Activated T-cell treated with anti-CD3 and anti-CD28 coated beads, Interleukin-2, amount 50 U/mL, for 24 hours (primary cell): Measurements from ENCODE around the gene IGFLR1.
"Not testable (repeated sequence)": the region's sequence is repeated elsewhere in the genome, so short reads cannot be mapped to it uniquely, and the experiment has no call there.

ENCODE experiments used
- DNase-seq: peaks from one replicate; pipeline ENCODE4 v3.0.0-alpha.2; 2020
- H3K27ac Mint-ChIP-seq: 2 replicates; pipeline ENCODE4 v1.8.0; 2020; ENCODE audit warnings: mild to moderate bottlenecking, mixed read lengths
- H3K27me3 Mint-ChIP-seq: 2 replicates; pipeline ENCODE4 v1.8.0; 2020; ENCODE audit warnings: mixed read lengths
- H3K36me3 Mint-ChIP-seq: 2 replicates; pipeline ENCODE4 v1.8.0; 2020; ENCODE audit warnings: low read depth, mixed read lengths
- H3K4me1 Mint-ChIP-seq: 2 replicates; pipeline ENCODE4 v1.8.0; 2020; ENCODE audit warnings: low read depth, mixed read lengths
- H3K4me3 Mint-ChIP-seq: 2 replicates; pipeline ENCODE4 v1.8.0; 2020; ENCODE audit warnings: mild to moderate bottlenecking, moderate library complexity, mixed read lengths
- H3K9me3 Mint-ChIP-seq: 2 replicates; pipeline ENCODE4 v1.8.0; 2020; ENCODE audit warnings: mixed read lengths

The IGFLR1 gene

GRCh38 chr19:35731353-35731752, 10.9 kb downstream of the IGFLR1 start:
- H3K27ac Mint-ChIP-seq, result peak overlapping the region; percentile 38
- H3K4me1 Mint-ChIP-seq, result peaks cover 5% of the 10 kb centered on the region

GRCh38 chr19:35730326-35730725, 11.9 kb downstream of the IGFLR1 start:
- H3K36me3 Mint-ChIP-seq, result peaks cover 96% of the 10 kb centered on the region
- no peak for DNase-seq
- H3K27me3 Mint-ChIP-seq, result no peaks in the 10 kb centered on the region
- no peak overlapping the region for H3K4me3 Mint-ChIP-seq
- H3K27ac Mint-ChIP-seq, result peak overlapping the region; percentile 63
- H3K4me1 Mint-ChIP-seq, result peaks cover 2% of the 10 kb centered on the region
- no peaks in the 10 kb centered on the region for H3K9me3 Mint-ChIP-seq

More at GRCh38 chr19:35731353-35731752, 10.9 kb downstream of the IGFLR1 start:
- H3K4me3 Mint-ChIP-seq, result no peak overlapping the region
- H3K36me3 Mint-ChIP-seq, result peaks cover 96% of the 10 kb centered on the region
- DNase-seq, result no peak
- no peaks in the 10 kb centered on the region for H3K27me3 Mint-ChIP-seq
- H3K9me3 Mint-ChIP-seq, result no peaks in the 10 kb centered on the region

GRCh38 chr19:35729763-35730162, 12.5 kb downstream of the IGFLR1 start:
- Mint-ChIP-seq H3K4me1 (peaks cover under 1% of the 10 kb centered on the region), H3K27me3 (no peaks in the 10 kb centered on the region), H3K4me3 (no peak overlapping the region), H3K27ac (peak overlapping the region; percentile 63), H3K9me3 (no peaks in the 10 kb centered on the region), H3K36me3 (peaks cover 96% of the 10 kb centered on the region)
- no peak for DNase-seq

GRCh38 chr19:35729021-35729420, 13.2 kb downstream of the IGFLR1 start:
- Mint-ChIP-seq H3K27me3 (no peaks in the 10 kb centered on the region), H3K9me3 (no peaks in the 10 kb centered on the region), H3K36me3 (peaks cover 96% of the 10 kb centered on the region), H3K4me1 (no peaks in the 10 kb centered on the region), H3K27ac (peak overlapping the region; percentile 18), H3K4me3 (no peak overlapping the region)
- no peak for DNase-seq

- H3K4me1 Mint-ChIP-seq, result no peaks in the 10 kb centered on the region
- H3K27me3 Mint-ChIP-seq, result no peaks in the 10 kb centered on the region
- peaks cover 95% of the 10 kb centered on the region for H3K36me3 Mint-ChIP-seq
- no peak overlapping the region for H3K4me3 Mint-ChIP-seq
- no peaks in the 10 kb centered on the region for H3K9me3 Mint-ChIP-seq
- H3K27ac Mint-ChIP-seq, result peak overlapping the region; percentile 70
- no peak for DNase-seq
Measured at GRCh38 chr19:35727956-35728706, 14.1 kb downstream of the IGFLR1 start.

GRCh38 chr19:35727053-35727955, 14.9 kb downstream of the IGFLR1 start:
- peaks cover 98% of the 10 kb centered on the region for H3K36me3 Mint-ChIP-seq
- H3K9me3 Mint-ChIP-seq, result no peaks in the 10 kb centered on the region
- peak overlapping the region; percentile 42 for H3K27ac Mint-ChIP-seq
- no peaks in the 10 kb centered on the region for H3K27me3 Mint-ChIP-seq
- DNase-seq, result no peak
- H3K4me3 Mint-ChIP-seq, result no peak overlapping the region
- peaks cover 4% of the 10 kb centered on the region for H3K4me1 Mint-ChIP-seq

GRCh38 chr19:35725216-35725861, 16.9 kb downstream of the IGFLR1 start:
- Mint-ChIP-seq H3K4me3 (no peak overlapping the region), H3K4me1 (peaks cover 14% of the 10 kb centered on the region), H3K27ac (peak overlapping the region; percentile 76), H3K27me3 (no peaks in the 10 kb centered on the region), H3K36me3 (peaks cover 95% of the 10 kb centered on the region), H3K9me3 (no peaks in the 10 kb centered on the region)
- no peak for DNase-seq

GRCh38 chr19:35724560-35724959, 17.7 kb downstream of the IGFLR1 start:
- Mint-ChIP-seq H3K27me3 (no peaks in the 10 kb centered on the region), H3K27ac (peak overlapping the region; percentile 76), H3K36me3 (peaks cover 95% of the 10 kb centered on the region), H3K9me3 (no peaks in the 10 kb centered on the region), H3K4me3 (no peak overlapping the region), H3K4me1 (peaks cover 19% of the 10 kb centered on the region)
- DNase-seq, result no peak

GRCh38 chr19:35724132-35724531, 18.1 kb downstream of the IGFLR1 start:
- H3K27me3 Mint-ChIP-seq, H3K9me3 Mint-ChIP-seq, H3K4me3 Mint-ChIP-seq, DNase-seq: not testable (repeated sequence)
- peaks cover 23% of the 10 kb centered on the region for H3K4me1 Mint-ChIP-seq
- peaks cover 95% of the 10 kb centered on the region for H3K36me3 Mint-ChIP-seq
- H3K27ac Mint-ChIP-seq, result peak overlapping the region; percentile 76

GRCh38 chr19:35723671-35724070, 18.6 kb downstream of the IGFLR1 start:
- Mint-ChIP-seq H3K4me1 (peaks cover 28% of the 10 kb centered on the region), H3K36me3 (peaks cover 94% of the 10 kb centered on the region)

GRCh38 chr19:35722897-35723296, 19.4 kb downstream of the IGFLR1 start:
- Mint-ChIP-seq H3K4me1 (peaks cover 28% of the 10 kb centered on the region), H3K36me3 (peaks cover 90% of the 10 kb centered on the region), H3K4me3 (no peak overlapping the region)

More at GRCh38 chr19:35723671-35724070, 18.6 kb downstream of the IGFLR1 start:
- no peaks in the 10 kb centered on the region for H3K9me3 Mint-ChIP-seq
- no peak for DNase-seq
- no peaks in the 10 kb centered on the region for H3K27me3 Mint-ChIP-seq
- H3K27ac Mint-ChIP-seq, result peak overlapping the region; percentile 76
- H3K4me3 Mint-ChIP-seq, result no peak overlapping the region

GRCh38 chr19:35722461-35722860, 19.8 kb downstream of the IGFLR1 start:
- H3K9me3 Mint-ChIP-seq, result no peaks in the 10 kb centered on the region
- peaks cover 85% of the 10 kb centered on the region for H3K36me3 Mint-ChIP-seq
- H3K4me3 Mint-ChIP-seq, result no peak overlapping the region
- no peaks in the 10 kb centered on the region for H3K27me3 Mint-ChIP-seq
- H3K27ac Mint-ChIP-seq, result peak overlapping the region; percentile 75
- no peak for DNase-seq
- peaks cover 28% of the 10 kb centered on the region for H3K4me1 Mint-ChIP-seq

More at GRCh38 chr19:35722897-35723296, 19.4 kb downstream of the IGFLR1 start:
- peak overlapping the region; percentile 65 for H3K27ac Mint-ChIP-seq
- DNase-seq, result no peak
- no peaks in the 10 kb centered on the region for H3K9me3 Mint-ChIP-seq
- H3K27me3 Mint-ChIP-seq, result no peaks in the 10 kb centered on the region

- Mint-ChIP-seq H3K27me3 (no peaks in the 10 kb centered on the region), H3K4me1 (peaks cover 31% of the 10 kb centered on the region), H3K4me3 (peak overlapping the region; percentile 42), H3K36me3 (peaks cover 82% of the 10 kb centered on the region), H3K27ac (peak overlapping the region; percentile 75), H3K9me3 (no peaks in the 10 kb centered on the region)
- DNase-seq, result no peak
Measured at GRCh38 chr19:35721374-35721773, 20.9 kb downstream of the IGFLR1 start.

- H3K27ac Mint-ChIP-seq, result peak overlapping the region; percentile 63
- H3K36me3 Mint-ChIP-seq, result peaks cover 82% of the 10 kb centered on the region
- H3K4me1 Mint-ChIP-seq, result peaks cover 34% of the 10 kb centered on the region
- peak overlapping the region; percentile 20 for H3K4me3 Mint-ChIP-seq
- H3K9me3 Mint-ChIP-seq, result no peaks in the 10 kb centered on the region
- DNase-seq, result no peak
- no peaks in the 10 kb centered on the region for H3K27me3 Mint-ChIP-seq
Measured at GRCh38 chr19:35720648-35721047, 21.6 kb downstream of the IGFLR1 start.
